Skeletal muscle tissue (tissue), 4 donors: ENCODE measurements around the gene GATAD2B. TPM values are rescaled to one million over a fixed set of nuclear protein-coding genes. Genes with fewer than 3 reads are reported as not detected.
A peak's percentile ranks its signal among the peaks of the same experiment; 100 is the strongest.

Experiments
- H3K27ac ChIP-seq: one replicate; pipeline ENCODE4 v1.7.0; 2013; ENCODE audit warnings: mild to moderate bottlenecking, low read depth, low read length, inconsistent platforms
- H3K27me3 ChIP-seq, 3 donors: one replicate each; pipeline ENCODE4 v1.7.0; 2013; ENCODE audit warnings: low read length in 3 of 3; ENCODE audit not compliant: control insufficient read depth in 3 of 3, insufficient read depth in 3 of 3
- H3K36me3 ChIP-seq, 3 donors: one replicate each; pipeline ENCODE4 v1.7.0; 2013; ENCODE audit warnings: low read length in 3 of 3; ENCODE audit not compliant: control insufficient read depth in 3 of 3, insufficient read depth in 3 of 3
- H3K4me1 ChIP-seq, 3 donors: one replicate each; pipeline ENCODE4 v1.7.0; 2013; ENCODE audit warnings: low read length in 3 of 3, mild to moderate bottlenecking in 3 of 3; ENCODE audit not compliant: control insufficient read depth in 3 of 3, insufficient read depth in 3 of 3
- H3K4me3 ChIP-seq, 3 donors: one replicate each; pipeline ENCODE4 v1.7.0; 2013; ENCODE audit warnings: low read length in 3 of 3
- H3K9ac ChIP-seq, 3 donors: one replicate each; pipeline ENCODE4 v1.7.0; 2013; ENCODE audit warnings: low read length in 3 of 3, mild to moderate bottlenecking in 3 of 3, moderate library complexity in 2 of 3, low read depth in 1 of 3
- H3K9me3 ChIP-seq, 3 donors: one replicate each; pipeline ENCODE4 v1.7.0; 2013; ENCODE audit warnings: low read length in 3 of 3; ENCODE audit not compliant: control insufficient read depth in 3 of 3
- total RNA-seq: library from RNA; depleted of rRNA; stranded (reverse); fragments of >200 nt; gene quantifications from one replicate; pipeline ENCODE4 v1.2.3, GENCODE V29; 2014
- donor health status: Osteomylitis.

GATAD2B gene
- total RNA-seq, 1 donor from 2014 or later = 6.3 TPM

DNA sequence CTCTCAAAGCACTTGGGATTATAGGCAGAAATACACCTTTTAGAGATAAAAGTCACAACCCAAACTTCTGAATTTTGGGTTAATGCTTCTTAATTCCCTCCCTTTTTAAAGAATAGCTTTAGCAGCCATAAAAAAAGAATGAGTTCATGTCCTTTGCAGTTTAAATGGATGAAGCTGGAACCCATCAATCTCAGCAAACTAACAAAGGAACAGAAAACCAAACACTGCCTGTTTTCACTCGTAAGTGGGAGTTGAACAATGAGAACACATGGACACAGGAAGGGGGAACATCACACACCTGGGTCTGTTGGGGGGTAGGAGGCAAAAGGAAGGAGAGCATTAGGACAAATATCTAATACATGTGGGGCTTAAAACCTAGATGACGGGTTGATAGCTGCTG, 91.7 kb downstream of the GATAD2B start:
- Histone ChIP-seq H3K27ac (no peak overlapping the region), H3K9ac (no peak overlapping the region), H3K27me3 (no peaks in the 10 kb centered on the region), H3K4me3 (no peak overlapping the region), H3K4me1 (no peaks in the 10 kb centered on the region), H3K9me3 (no peaks in the 10 kb centered on the region), H3K36me3 (peaks cover 9 to 12% (median 10%) of the 10 kb centered on the region in 3 donors)

DNA sequence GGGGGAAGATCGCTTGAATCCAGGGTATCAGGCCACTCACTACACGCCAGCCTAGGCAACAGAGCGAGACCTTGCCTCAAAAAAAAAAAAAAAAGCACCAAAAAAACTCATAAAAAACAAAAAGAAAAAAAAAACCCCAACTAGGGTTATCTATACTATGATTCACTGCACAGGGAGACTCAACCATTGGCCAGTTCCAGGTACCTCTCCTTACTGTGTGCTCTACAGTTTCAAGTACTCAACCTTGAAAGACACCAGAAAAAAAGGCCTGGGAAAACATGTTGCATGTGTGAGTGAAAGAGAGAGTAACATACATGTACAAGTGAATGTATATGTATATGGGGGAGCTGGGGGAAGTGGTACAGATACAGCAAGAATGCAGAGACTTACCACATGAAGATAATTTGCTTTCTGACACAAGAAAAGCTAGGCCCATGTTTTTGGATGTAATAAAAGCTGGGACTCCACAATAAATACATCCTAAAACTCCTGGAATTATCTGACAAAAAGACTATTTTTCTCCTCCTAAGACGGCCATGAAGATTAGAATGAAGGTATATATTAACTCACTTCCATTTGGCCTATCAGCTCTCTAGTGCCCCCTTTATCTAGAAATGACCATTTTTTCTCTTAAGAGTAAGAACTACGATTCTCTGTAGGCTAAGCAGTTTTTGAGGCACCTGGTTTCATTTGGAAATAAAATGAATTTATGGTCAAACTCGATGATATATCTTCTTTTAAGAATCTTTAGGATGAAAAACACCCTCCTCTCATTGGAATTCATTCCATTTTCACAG, 95.4 kb downstream of the GATAD2B start:
- H3K4me3 ChIP-seq = no peak overlapping the region
- peaks cover 10 to 12% (median 12%) of the 10 kb centered on the region in 3 donors for H3K36me3 ChIP-seq
- no peak overlapping the region for H3K27ac ChIP-seq
- H3K27me3 ChIP-seq = no peaks in the 10 kb centered on the region
- H3K9me3 ChIP-seq = no peaks in the 10 kb centered on the region
- H3K4me1 ChIP-seq = peaks cover 0 to 5% (median 3%) of the 10 kb centered on the region in 3 donors
- no peak overlapping the region for H3K9ac ChIP-seq

DNA sequence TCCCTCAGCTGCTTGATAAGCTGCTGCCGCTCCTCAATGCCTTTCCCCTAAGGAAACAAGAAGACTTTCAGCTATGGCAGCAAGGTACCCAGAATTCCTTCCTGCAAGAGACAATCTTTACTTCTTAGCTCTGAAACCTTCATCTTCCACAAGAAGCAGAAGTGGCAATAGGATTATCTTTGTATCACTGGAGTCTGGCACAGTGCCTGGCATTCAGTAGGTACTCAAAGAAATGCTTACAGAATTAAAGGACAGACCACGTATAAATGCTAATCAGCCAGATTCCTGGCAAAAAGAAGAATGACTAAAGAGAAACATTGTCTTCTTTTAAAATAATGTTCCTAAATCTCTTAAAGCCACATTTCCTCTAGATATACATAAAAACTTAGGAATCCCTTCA, 103.9 kb downstream of the GATAD2B start:
- H3K27me3 ChIP-seq = no peaks in the 10 kb centered on the region
- no peak overlapping the region for H3K9ac ChIP-seq
- no peak overlapping the region for H3K4me3 ChIP-seq
- H3K9me3 ChIP-seq = no peaks in the 10 kb centered on the region
- peaks cover 20 to 36% (median 34%) of the 10 kb centered on the region in 3 donors for H3K36me3 ChIP-seq
- peaks cover 4 to 12% (median 8%) of the 10 kb centered on the region in 3 donors for H3K4me1 ChIP-seq
- no peak overlapping the region for H3K27ac ChIP-seq

DNA sequence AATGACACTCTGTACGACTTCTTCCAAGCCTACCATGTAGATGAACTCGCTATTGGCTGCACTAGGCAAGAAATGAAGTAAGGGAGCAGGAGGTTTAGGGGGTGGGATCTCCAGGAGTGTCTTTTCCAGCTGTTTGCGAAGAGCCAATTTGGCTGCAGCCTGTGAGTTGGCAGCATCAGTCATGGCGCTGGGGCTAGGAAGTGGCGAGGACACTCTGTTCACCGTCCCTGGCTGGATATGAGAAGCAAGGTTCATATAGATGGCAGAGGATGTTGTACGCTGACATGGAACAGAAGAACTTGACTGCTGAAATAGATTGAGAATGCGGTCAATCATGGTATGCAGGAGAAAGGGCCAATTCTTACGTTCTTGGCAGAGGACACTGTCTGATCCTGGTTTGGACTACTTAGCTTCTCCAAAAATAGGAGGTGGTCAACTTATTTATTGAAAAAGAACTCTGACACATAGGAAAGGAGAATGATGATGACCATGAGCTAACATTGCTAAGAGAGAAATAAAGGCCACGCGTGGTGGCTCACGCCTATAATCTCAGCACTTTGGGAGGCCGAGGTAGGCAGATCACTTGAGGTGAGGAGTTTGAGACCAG, 106.4 kb downstream of the GATAD2B start:
- peaks cover 4 to 12% (median 8%) of the 10 kb centered on the region in 3 donors for H3K4me1 ChIP-seq
- H3K36me3 ChIP-seq = peaks cover 31 to 60% (median 50%) of the 10 kb centered on the region in 3 donors
- no peaks in the 10 kb centered on the region for H3K9me3 ChIP-seq
- H3K9ac ChIP-seq = no peak overlapping the region
- no peak overlapping the region for H3K4me3 ChIP-seq
- H3K27me3 ChIP-seq = no peaks in the 10 kb centered on the region
- H3K27ac ChIP-seq = no peak overlapping the region

DNA sequence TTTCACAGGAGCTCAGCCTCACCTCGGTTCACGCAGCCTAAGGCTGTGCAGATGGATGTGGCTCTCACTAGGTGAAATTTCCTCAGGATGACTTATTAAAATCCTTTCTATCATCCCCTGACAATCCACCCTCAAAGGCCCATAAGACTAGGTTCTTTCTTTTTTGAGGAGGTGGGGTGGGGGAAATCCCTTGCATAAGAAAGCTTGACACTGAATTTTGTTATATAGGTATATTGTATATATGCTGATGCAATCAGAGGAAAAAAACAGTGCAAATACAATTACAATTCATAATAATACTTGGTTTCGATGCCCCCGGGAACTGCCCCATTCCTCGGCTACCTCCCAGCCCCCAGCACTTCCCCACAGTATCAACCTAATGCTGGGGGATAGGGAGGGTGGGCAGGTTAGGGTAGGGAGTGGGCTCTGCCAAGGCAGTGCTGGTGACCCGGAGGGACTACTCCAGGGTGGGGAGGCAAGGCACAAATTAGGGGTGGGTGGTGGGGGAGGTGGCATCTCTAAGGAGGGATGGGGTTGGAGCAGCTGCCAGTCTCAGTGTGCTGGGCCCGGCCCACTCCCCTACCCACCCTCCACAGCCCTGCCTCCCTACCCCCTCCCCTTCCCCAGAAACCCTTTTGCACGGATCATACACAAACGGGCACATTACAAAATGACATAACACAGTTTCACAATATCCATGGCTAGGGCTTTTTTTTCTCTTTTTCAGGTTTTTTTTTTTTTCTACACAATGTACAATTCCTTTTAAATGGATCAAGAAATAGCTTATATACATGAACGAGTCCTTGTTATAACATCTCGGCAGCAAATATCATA, 116.7 kb downstream of the GATAD2B start:
- H3K4me3 ChIP-seq = no peak overlapping the region
- peaks cover 14 to 31% (median 29%) of the 10 kb centered on the region in 3 donors for H3K36me3 ChIP-seq
- no peaks in the 10 kb centered on the region for H3K9me3 ChIP-seq
- H3K4me1 ChIP-seq = peaks cover 10 to 21% (median 18%) of the 10 kb centered on the region in 3 donors
- peak overlapping the region; percentile 45 for H3K27ac ChIP-seq
- H3K9ac ChIP-seq = peak overlapping the region in 1 of 3 donors; percentile 40
- no peaks in the 10 kb centered on the region for H3K27me3 ChIP-seq

DNA sequence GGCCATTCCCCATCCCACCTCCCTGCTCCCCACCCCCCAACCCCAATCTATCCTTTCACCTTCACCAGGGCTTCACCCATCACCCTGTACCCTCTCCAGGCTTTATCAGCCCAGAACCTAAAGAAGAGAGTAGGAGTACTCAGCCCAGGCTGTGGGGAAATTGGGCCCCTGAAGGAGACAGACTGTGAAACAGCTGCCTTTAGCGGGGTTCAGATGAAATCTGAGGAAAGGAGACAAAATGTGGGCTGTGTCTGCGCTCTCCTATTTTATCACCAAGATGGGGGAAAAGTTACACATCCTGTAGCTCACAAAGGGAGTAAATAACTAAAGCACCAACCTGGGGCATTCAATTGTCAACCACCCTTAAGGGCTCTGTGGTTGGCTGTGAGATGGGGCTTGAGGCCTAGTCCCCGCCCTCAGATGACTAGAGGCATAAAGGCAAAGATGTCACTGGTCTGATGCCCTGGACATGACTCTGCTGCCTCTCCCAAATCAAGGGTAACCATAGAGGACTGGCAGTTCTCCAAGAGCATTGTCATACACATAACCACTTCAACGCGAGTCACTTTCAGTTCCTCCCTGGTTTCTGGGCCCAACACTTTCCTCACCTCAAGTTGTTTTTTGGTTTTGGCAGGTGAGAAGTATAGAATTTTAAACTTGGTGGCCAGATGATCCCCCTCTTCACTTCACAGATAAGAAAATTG, 117.6 kb downstream of the GATAD2B start:
- Histone ChIP-seq H3K4me3 (no peak overlapping the region), H3K4me1 (peaks cover 10 to 21% (median 18%) of the 10 kb centered on the region in 3 donors), H3K36me3 (peaks cover 12 to 25% (median 25%) of the 10 kb centered on the region in 3 donors), H3K9ac (peak overlapping the region in 1 of 3 donors; percentile 40), H3K27ac (peak overlapping the region; percentile 45), H3K27me3 (no peaks in the 10 kb centered on the region), H3K9me3 (no peaks in the 10 kb centered on the region)

DNA sequence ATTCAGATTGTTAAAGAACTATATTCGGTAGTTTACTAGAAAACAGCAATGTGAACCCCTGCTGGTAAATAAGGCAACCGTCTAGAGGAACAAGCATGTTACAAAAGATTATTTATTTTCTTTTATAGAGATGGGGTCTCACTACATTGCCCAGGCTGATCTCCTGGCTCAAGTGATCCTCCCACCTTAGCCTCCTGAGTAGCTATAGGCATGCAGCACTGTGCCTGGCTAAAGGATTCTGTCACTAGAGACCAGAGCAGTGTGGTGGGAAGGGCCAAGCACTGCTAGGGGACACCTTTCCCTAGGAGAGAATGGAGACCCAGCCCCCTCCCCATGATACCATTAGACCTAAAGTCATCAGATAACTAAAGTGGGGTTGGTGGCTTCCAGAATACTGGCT, 118.7 kb downstream of the GATAD2B start:
- peak overlapping the region; percentile 51 for H3K27ac ChIP-seq
- H3K4me1 ChIP-seq = peaks cover 10 to 21% (median 18%) of the 10 kb centered on the region in 3 donors
- H3K27me3 ChIP-seq = no peaks in the 10 kb centered on the region
- peaks cover 6 to 15% (median 14%) of the 10 kb centered on the region in 3 donors for H3K36me3 ChIP-seq
- no peak overlapping the region for H3K4me3 ChIP-seq
- no peak overlapping the region for H3K9ac ChIP-seq
- H3K9me3 ChIP-seq = no peaks in the 10 kb centered on the region

DNA sequence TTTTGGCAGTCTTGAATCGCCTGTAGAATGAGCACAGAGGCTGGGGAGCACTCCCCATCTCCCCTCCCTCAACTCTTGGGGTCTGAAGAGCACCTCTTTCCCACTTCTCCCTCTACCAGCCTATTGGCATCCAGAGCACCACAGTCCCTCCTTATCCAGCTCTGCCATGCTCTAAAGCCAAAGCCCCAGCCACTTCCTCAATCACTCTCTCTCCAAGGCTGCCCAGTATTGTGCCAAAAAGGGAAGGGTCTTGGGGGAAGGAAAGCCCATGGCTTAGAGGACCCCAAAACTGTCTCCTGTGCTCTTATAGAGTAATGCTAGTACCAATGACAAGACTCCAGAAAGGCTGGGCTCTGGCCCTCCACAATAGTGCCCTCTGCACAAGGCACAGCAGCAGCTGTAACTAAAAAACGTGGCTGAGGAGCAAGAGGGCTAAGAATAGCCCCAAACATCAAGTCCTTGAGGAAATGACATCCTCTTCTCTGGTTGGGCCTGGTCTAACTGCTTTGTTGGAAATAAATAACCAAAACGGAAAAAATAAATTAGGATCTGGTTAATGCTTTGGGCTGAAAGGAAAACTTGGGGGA, 119.2 kb downstream of the GATAD2B start:
- Histone ChIP-seq H3K4me3 (no peak overlapping the region), H3K9me3 (no peaks in the 10 kb centered on the region), H3K9ac (no peak overlapping the region), H3K27ac (no peak overlapping the region), H3K36me3 (peaks cover 4 to 11% (median 9%) of the 10 kb centered on the region in 3 donors), H3K27me3 (no peaks in the 10 kb centered on the region), H3K4me1 (peaks cover 10 to 21% (median 18%) of the 10 kb centered on the region in 3 donors)
